Hematopoietic multipotent progenitor cell treated with erythropoietin and hydrocortisone succinate and interleukin-3 and kit ligand, for 4 days (in vitro differentiated cells): ENCODE data around the gene CERS4.
"Not testable (repeated sequence)": the region's sequence is repeated elsewhere in the genome, so short reads cannot be mapped to it uniquely, and the experiment has no call there.

Experiments used
- DNase-seq: peaks from one replicate; pipeline ENCODE4 v3.0.0-alpha.2; 2015

CERS4 gene, protein sequence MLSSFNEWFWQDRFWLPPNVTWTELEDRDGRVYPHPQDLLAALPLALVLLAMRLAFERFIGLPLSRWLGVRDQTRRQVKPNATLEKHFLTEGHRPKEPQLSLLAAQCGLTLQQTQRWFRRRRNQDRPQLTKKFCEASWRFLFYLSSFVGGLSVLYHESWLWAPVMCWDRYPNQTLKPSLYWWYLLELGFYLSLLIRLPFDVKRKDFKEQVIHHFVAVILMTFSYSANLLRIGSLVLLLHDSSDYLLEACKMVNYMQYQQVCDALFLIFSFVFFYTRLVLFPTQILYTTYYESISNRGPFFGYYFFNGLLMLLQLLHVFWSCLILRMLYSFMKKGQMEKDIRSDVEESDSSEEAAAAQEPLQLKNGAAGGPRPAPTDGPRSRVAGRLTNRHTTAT

DNA sequence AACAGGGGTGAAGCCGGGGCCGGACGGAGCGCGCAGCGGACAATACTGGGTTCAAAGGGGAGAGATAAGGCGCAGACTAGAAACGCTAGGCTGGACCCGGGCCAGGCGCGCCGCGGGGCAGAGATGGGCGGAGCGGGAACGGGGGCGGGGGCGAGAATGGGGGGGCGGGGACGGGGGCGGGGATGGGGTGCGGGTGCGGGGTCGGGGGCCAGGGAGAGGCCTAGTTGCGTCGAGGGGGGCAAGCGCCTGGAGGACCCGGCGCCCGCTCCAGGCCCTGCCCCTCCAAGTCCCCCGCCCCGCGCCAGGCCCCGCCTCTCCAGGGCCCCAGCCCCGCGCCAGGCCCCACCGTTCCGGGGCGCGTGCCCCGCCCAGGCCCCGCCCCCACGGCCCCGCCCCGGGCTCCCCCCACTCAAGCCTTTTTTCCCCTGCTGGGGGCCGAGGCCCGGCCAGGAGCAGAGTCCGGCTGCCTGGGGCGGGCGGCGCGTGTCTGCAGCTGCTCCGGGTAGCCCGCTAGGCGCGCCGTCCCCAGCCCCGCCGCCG is at the start of gene CERS4:
CERS4 (plus strand) TSS at position 449 of the 540 bp plus-strand sequence. CDS start 41,707 bp downstream, outside the sequence.
- peak; percentile 76 for DNase-seq

DNA sequence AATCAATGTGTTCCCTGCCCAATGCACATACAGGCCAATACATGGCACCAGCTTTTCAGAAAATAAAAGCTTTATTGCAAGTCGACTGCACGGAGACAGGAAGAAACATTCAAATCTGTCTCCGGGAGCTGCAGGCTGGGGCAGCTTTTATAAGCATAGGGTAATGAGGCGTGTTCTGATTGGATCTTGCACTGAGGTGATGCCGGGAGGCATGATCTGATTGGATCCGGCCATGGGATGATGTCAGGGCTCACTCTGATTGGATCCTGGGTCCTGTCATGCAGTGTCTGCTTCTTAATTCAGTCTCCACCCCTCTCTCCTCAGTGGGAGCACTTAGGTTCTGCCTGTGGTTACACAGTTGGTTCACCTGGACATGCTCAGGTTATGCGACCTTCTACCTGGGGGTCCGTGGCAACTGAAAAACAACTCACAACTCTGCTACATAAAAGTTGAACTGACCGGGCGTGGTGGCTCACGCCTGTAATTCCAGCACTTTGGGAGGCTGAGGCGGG is 48.0 kb upstream of the CERS4 start:
- peak; percentile 82 for DNase-seq

DNA sequence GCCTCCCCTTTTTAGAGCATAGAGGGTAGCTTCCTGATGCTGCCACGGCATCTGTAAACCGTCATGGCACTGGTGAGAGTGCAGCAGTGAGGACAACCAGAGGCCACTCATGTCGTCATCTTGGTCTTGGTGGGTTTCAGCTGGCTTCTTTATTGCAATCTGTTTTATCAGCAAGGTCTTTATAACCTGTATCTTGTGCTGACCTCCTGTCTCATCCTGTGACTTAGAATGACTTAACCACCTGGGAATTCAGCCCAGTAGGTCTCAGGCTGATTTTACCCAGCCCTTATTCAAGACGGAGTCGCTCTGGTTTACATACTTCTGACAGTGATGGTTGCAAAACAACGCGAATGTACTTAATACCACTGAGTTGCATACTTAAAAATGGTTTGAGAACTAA is 45.4 kb upstream of the CERS4 start:
- no peak for DNase-seq

DNA sequence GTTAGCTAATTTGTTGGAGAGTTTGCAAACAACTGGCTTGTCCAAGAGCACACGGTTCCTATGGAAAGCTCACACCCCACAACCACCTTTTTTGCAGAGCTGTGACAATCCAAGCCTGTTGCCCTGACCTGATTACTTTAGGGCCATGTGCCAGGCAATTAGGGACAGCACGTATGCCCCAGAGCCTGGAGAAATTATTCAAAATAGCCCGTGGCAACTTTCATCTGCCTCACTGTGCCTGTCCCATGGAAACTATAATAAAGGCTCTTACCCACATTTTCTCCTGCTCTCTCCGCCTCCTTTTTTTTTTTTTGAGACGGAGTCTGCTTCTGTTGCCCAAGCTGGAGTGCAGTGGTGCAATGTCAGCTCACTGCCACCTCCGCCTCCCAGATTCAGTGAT is 41.2 kb upstream of the CERS4 start:
- no peak for DNase-seq

DNA sequence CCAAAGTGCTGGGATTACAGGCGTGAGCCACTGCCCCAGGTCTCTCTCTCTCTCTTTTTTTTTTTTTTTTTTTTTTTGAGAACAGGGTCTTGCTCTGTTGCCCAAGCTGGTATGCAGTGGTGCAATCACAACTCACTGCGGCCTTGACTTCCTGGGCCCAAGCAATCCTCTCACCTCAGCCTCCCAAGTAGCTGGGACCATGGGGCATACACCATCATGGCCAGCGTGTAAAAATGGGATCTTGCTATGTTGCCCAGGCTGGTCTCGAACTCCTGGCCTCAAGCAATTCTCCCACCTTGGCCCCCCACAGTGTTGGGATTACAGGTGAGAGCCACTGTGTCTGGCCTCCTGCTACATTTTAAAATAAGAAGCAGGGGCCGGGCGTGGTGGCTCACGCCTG is 40.6 kb upstream of the CERS4 start:
- no peak for DNase-seq

DNA sequence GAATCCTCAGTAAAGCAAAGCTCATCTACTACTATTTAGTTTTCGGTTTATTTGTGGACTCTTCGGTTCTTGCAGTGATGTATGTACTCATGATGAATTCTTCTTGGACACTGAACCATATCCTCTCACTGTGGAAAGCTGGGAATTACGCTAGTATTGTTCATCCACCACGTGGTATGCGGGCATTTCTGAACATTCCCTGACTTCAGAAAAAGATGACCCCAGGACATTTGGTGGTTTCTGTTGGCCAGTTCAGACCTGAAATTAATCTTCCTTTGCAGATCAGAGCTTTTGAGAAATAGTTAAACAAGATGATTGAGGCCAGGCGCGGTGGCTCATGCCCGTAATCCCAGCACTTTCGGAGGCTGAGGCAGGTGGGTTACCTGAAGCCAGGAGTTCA is 34.5 kb upstream of the CERS4 start:
- no peak for DNase-seq

DNA sequence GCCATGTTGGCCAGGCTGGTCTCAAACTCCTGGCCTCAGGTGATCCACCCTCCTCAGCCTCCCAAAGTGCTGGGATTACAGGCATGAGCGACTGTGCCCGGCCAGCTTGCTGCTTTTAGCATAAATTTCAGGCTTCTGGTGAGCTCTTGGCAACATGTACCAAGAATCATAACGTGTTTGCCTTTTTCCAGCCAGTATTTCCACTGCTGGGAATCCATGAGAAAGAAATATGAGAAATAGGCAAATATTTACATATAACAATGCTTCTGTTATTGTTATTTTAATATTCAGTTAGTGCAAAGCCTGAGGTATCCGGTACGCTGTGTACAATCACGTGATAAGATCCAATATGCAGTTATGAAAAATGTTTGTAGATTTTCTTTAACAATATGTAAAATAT is 29.2 kb upstream of the CERS4 start:
- DNase-seq: no peak

DNA sequence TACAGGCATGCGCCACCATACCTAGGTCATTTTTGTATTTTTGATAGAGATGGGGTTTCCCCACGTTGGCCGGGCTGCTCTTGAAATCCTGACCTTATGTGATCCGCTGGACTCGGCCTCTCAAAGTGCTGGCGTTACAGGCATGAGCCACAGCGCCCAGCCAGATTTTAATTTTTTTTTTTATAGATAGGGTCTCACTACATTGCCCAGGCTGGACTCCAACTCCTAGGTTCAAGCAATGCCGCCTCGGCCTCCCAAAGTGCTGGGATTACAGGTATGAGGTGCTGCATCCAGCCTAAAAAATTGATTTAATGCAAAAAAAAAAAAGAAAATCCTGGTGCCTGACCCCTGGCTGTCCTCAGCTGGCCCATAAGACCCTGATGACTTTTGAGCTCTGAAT is 24.9 kb upstream of the CERS4 start:
- no peak for DNase-seq

DNA sequence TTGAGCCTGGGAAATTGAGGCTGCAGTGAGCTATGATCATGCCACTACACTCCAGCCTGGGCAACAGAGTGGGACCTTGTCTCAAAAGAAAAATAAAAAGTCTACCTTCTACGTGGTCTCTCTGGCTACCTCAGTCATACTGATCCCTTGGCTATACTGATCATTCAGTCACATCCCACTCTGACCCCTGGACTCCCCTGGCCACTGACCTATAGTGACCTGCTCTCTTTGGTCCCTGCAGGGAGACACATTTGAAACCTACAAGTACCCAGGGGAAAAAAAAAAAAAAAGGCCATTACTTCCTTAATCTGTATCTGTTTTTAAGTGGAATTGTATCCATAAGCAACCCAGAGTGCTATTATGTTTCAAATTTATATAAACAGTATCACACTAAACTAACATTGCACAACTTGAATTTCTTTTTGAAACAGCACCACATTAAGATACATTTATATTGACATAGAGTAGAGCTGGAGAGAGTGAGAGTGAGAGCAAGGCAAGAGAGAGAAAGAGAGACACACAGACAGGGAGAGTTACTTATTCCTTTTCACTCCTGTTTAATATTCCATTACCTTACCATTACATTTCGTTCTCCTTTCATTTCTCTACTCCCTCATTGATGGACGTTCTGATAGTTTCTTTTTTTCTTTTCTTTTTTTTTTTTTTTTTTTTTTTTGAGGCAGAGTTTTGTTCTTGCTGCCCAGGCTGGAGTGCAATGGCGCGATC is 23.7 kb upstream of the CERS4 start:
- no peak for DNase-seq

DNA sequence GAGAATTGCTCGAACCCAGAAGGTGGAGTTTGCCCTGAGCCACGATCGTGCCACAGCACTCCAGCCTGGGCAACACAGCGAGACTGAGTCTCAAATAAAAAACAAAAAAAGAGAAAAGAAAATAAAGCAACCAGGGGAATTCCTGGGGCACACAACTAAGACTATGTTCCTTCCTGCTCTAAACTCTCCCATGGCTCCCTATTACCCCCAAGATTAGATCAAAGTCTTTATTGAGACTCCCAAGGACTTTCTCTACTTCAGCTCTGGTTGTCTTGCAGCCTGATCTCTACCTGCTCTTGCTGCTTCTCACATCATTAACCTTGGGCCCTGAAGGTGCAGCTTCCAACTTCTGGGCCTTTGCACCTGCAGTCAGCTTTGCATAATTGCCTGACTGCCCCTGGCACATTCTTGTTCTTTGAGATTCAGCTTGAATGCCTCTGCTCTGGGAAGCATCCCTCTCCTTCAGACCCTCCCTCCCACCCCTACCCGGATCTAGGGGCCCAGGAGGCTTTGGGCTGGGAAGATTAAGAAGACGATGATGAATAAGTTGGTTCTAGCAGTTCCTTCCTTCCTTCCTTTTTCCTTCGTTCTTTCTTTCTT is 16.8 kb upstream of the CERS4 start:
- no peak for DNase-seq

DNA sequence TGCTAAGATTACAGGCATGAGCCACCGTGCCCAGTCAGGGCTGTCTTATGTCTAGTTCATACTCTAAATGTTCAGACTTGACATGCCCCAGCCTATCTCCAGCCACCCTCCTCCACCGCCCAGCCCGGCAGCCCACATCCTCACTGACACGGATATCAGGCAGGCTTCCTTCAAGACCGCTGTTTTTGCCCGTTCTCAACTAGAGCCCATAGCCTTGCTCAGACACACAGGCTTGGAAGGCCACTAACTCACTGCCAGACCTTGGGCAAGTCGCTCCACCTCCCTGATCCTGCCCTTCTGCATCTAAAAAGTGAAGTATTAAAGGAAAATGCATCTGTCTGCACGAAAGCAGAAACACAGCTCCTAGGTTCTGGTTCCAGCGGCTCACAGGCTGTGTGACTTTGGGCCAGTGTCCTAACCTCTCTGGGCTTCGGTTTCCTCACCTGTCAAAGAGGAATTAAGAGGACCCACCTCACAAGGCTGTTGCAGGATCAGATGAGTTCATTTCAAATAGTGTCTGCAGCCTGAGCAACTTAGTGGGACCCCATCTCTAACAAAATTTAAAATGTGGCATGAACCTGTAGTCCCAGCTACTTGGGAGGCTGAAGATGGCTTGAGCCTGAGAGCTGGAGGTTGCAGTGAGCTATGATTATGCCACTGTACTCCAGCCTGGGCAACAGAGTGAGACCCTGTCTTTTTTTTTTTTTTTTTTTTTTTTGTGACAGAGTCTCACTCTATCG is 14.5 kb upstream of the CERS4 start:
- DNase-seq: peak; percentile 89

DNA sequence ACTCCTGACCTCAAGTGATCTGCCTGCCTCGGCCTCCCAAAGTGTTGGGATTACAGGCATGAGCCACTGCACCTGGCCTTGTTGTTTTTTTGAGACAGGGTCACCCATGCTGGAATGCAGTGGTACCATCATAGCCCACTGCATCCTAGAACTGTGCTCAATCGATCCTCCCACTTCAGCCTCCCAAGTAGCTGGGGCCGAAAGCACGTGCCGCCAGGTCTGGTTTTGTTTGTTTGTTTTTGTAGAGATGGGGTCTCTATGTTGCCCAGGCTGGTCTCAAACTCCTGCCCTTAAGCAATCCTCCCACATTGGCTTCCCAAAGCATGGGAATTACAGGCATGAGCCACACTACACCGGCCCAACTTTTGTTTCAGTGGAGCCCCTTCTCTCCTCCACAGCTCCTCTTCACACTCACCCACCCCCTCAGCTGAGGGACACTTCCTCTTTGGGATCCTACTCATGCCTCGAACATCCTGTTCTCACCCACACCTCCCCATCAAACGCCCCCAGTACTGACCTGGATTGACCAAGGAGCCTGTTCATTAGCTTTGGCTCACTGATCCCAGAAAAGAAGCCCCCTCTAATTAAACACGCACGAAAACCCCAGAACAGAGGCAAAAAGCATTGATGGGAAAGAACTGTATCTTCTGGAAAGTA is 12.8 kb upstream of the CERS4 start:
- DNase-seq: peak; percentile 52

DNA sequence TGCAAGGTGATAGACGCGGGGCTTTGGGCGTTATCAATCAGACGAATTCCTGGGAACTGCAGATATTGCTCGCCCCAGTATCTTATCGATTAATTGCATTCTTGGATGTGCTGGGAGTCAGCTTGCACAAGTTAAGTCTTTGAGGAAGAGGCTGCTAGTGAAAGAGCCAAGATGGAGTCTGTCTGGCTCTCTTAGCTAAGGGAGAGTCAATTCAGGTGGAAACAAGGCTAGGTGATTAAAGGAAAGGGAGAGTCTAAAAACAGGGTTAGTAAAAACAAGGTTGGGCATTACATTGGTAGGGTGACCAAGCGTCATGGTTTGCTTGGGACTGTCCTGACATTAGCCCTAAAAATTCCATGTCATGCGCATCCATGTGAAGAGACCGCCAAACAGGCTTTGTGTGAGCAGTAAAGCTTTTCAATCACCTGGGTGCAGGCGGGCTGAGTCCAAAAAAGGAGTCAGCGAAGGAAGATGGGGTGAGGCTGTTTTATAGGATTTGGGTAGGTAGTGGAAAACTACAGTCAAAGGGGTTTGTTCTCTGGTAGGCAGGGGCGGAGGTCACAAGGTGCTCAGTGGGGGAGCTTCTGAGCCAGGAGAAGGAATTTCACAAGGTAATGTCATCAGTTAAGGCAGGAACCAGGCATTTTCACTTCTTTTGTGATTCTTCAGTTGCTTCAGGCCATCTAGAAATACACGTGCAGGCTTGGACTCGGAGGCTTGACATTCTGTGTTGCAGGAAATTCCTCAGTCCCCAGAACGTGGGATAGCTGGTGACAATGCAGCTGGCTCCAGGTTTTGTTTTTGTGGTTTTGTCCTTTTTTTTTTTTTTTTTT is 5.7 kb upstream of the CERS4 start:
- DNase-seq: not testable (repeated sequence)

DNA sequence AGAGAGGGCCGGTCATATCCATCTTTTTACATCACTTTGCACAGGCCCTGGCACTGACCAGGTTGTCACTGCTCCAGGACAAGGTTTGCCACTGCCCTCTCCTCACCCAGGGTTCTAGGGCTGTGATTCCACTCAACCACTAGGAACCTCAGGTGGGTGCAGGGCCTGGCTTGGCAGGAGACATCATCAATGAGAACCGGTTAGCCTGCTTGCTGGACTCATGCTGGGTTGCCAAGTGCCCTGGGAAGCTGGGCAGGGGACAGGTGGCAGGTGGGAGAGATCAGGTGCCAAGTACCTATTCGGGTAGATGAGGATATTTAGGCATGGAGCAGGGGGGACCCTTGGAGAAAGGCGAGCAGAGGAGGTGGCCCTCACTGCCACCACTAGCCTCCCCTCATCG is 4.2 kb upstream of the CERS4 start:
- DNase-seq: no peak

DNA sequence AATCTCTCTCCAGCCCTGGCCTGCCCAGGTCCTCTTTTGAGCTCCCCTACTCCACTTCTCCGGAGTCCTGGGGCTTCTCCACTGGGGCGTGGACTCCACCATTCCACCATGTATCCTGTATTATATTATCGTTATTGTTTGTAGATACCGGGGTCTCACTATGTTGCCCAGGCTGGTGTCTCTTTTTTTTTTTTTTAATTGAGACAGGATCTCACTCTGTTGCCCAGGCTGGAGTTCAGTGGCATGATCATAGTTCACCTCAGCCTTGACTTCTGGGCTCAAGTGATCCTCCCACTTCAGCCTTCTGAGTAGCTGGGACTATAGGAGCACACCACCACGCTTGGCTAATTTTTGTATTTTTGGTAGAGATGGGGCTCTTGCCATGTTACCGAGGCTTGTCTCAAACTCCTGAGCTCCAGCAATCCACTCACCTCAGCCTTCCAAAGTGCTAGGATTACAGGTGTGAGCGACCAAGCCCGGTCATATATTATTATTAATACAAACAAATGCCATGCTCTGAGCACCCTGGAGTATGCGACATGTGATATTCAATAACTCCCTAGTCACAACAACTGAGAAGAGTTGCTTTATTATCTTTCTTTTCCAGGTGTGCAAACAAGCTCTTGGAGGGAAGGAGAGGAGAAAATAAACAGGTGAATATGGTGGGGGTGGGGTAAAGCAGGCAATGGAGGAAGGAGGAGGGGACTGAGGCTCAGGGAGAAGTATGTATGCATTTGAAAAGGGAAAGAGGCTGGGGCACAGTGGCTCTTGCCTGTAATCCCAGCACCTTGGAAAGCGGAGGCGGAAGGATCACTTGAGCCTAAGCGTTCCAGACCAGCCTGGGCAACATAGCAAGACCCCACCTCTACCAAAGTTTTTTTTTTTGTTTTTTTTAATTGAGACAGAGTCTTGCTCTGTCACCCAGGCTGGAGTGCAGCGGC is 2.8 kb upstream of the CERS4 start:
- no peak for DNase-seq

DNA sequence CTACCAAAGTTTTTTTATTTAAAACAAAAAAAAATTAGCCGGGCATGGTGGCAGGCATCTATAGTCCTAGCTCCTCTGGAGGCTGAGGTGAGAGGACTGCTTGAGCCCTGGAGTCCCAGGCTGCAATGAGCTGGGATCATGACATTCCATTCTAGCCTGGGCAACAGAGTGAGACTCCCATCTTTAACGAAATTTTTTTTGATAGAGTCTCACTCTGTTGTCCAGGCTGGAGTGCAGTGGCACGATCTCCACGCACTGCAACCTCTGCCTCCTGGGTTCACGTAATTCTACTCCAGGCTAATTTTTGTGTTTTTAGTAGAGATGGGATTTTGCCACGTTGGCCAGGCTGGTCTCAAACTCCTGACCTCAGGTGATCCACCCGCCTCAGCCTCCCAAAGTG is 1.8 kb upstream of the CERS4 start:
- DNase-seq: not testable (repeated sequence)

DNA sequence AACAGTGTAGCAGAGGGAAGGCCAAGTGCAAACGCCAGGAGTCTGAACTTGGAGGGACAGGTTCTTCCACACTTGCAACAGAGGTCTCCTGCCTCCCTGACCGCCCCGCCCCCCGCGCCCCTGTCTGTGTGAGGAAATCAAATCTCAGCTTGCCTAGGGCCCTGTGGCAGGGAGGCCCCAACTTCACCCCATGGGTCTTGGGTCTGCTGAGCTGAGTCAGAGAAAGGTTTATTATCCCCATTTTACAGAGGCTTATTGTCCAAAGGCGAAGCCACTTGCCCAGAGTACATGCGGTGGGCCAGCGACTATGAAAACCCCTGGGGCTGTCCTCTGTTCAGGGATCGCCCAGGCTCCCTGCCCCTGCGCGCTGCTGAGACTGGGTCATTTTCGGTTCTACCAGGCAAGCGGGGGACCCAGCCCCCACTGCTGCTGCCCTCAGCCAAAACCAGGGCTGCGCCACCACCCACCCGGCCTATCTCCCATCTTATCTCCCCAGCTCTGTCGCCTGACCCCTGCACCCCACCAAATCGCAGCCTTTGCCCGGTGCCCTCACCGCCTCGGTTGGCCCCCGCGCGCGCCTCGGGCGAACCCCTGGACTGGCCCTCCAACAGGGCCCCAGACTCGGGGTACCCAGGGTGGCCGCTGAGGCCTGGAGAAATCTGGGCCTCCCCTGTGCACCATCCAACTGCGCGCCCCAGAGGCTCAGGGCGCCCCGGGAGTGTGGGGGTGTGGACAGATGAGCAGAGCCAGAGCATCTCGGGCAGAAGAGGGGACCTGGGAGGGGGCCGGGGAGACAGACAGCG is 850 bp upstream of the CERS4 start:
- DNase-seq: no peak

DNA sequence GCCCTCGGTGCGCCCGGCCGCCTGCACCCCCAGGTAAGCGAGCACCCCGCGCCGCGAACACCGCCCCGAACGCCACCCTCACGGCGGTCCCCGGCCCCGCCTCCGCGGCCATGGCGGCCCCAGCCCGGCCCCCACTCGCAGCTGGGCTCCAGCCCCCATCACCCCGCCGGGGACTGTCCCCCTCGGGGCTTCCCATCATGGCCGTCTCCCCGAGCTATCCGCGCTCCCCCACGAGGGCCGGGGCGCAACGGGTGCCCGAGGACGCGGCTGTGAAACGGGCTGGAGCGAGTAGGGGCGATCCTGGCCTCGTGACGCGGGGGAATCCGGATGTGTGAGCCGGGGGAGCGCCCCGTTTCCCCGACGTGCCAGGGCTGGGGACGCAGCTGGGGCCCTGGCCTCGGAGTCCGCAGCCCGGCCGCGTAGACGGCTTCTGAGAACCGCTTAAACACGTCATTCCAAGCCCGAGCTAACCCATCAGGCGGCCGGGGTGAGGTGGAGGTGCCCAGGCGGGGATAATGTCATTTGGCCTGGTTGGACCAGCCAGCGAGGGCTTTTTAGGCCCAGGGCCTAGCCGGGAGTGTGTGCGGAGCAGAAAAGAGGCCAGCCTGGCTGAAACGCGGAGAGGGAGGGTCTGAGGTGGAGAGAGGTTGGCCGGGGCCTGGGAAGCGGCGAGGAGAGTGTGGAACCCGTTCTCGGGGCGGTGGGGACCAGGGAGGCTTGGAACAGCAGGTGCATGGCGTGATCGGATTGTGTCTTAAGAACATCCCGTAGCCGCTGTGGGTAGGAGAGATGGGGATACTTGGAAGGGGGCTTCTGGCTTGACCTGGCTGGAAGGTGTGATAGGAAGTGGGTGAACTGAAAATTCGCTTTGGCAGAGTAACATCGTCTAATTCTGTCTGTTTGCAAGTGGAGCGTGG is 550 bp downstream of the CERS4 start:
- peak; percentile 47 for DNase-seq
